Trophoblast cell (in vitro differentiated cells and primary cell): ENCODE measurements around the gene SMYD3.

Source experiments
- DNase-seq, 2 donors: peaks; one replicate each; pipeline ENCODE4 v3.0.0-alpha.2; 2016
- H2AFZ ChIP-seq: 2 replicates; pipeline ENCODE4 v1.6.1; 2013; ENCODE audit warnings: low read length, moderate library complexity, mild to moderate bottlenecking; ENCODE audit not compliant: insufficient read depth, poor library complexity
- H2AK5ac ChIP-seq: 2 replicates; pipeline ENCODE4 v1.6.1; 2013; ENCODE audit warnings: mild to moderate bottlenecking, low read length
- H2BK120ac ChIP-seq: 2 replicates; pipeline ENCODE4 v1.6.1; 2013; ENCODE audit warnings: low read length, mild to moderate bottlenecking, moderate library complexity; ENCODE audit not compliant: insufficient read depth, poor library complexity
- H2BK12ac ChIP-seq: 2 replicates; pipeline ENCODE4 v1.6.1; 2013; ENCODE audit warnings: mild to moderate bottlenecking, low read length, moderate library complexity
- H2BK5ac ChIP-seq: 2 replicates; pipeline ENCODE4 v1.6.1; 2013; ENCODE audit warnings: low read length, low read depth, moderate library complexity, mild to moderate bottlenecking; ENCODE audit not compliant: poor library complexity
- H3K14ac ChIP-seq: 2 replicates; pipeline ENCODE4 v1.6.1; 2013; ENCODE audit warnings: mild to moderate bottlenecking, low read length
- H3K18ac ChIP-seq: 2 replicates; pipeline ENCODE4 v1.6.1; 2013; ENCODE audit warnings: mild to moderate bottlenecking, low read length
- H3K23ac ChIP-seq: 2 replicates; pipeline ENCODE4 v1.6.1; 2013; ENCODE audit warnings: low read length
- H3K27ac ChIP-seq: 2 replicates; pipeline ENCODE4 v1.5.1; 2013; ENCODE audit warnings: low read depth, mild to moderate bottlenecking, inconsistent platforms, low read length, moderate library complexity
- H3K27me3 ChIP-seq: 2 replicates; pipeline ENCODE4 v1.6.1; 2013; ENCODE audit warnings: inconsistent platforms, mild to moderate bottlenecking, low read length, moderate library complexity; ENCODE audit not compliant: insufficient read depth
- H3K36me3 ChIP-seq, 2 experiments: 1 replicate in 1 of 2; 2 replicates in 1 of 2; pipeline ENCODE4 v1.6.1; 2013; ENCODE audit warnings: low read length in 2 of 2, mild to moderate bottlenecking in 2 of 2, moderate library complexity in 1 of 2; ENCODE audit not compliant: insufficient read depth in 2 of 2, control insufficient read depth in 1 of 2
- H3K4ac ChIP-seq: 2 replicates; pipeline ENCODE4 v1.6.1; 2013; ENCODE audit warnings: low read depth, mild to moderate bottlenecking, low read length, moderate library complexity
- H3K4me1 ChIP-seq, 2 experiments: 1 replicate in 1 of 2; 2 replicates in 1 of 2; pipeline ENCODE4 v1.6.1; 2013; ENCODE audit warnings: low read length in 2 of 2, mild to moderate bottlenecking in 2 of 2, moderate library complexity in 1 of 2; ENCODE audit not compliant: insufficient read depth in 2 of 2, control insufficient read depth in 1 of 2
- H3K4me2 ChIP-seq: 2 replicates; pipeline ENCODE4 v1.6.1; 2013; ENCODE audit warnings: inconsistent platforms, mild to moderate bottlenecking, low read length, moderate library complexity
- H3K4me3 ChIP-seq: 2 replicates; pipeline ENCODE4 v1.5.1; 2013; ENCODE audit warnings: mild to moderate bottlenecking, low read depth, low read length, inconsistent platforms
- H3K79me1 ChIP-seq: one replicate; pipeline ENCODE4 v1.6.1; 2013; ENCODE audit warnings: low read length
- H3K79me2 ChIP-seq: 2 replicates; pipeline ENCODE4 v1.6.1; 2013; ENCODE audit warnings: low read length, mild to moderate bottlenecking; ENCODE audit not compliant: control insufficient read depth, insufficient read depth, poor library complexity
- H3K9ac ChIP-seq: 2 replicates; pipeline ENCODE4 v1.6.1; 2013; ENCODE audit warnings: mild to moderate bottlenecking, low read length
- H3K9me3 ChIP-seq: 2 replicates; pipeline ENCODE4 v1.6.1; 2013; ENCODE audit warnings: low read depth, mild to moderate bottlenecking, control low read depth, inconsistent platforms, low read length; ENCODE audit not compliant: insufficient read depth
- H4K12ac ChIP-seq: 2 replicates; pipeline ENCODE4 v1.6.1; 2013; ENCODE audit warnings: low read depth, mild to moderate bottlenecking, low read length, moderate library complexity
- H4K8ac ChIP-seq: 2 replicates; pipeline ENCODE4 v1.6.1; 2013; ENCODE audit warnings: low read depth, mild to moderate bottlenecking, low read length, moderate library complexity
- H4K91ac ChIP-seq: one replicate; pipeline ENCODE4 v1.6.1; 2013; ENCODE audit warnings: low read depth, mild to moderate bottlenecking, low read length, moderate library complexity
- WGBS: extraction: QIAGEN DNeasy Blood & Tissue Kit; methylation state at CpG from one replicate; pipeline ENCODE4 v1.1.7; 2013; ENCODE audit warnings: missing lambda C conversion rate; ENCODE audit not compliant: insufficient read length, insufficient coverage; ENCODE audit errors: extremely low coverage; 5-methylcytosine and 5-hydroxymethylcytosine counted together

The SMYD3 gene

GRCh38 chr1:246537441-246537840 is 30.4 kb upstream of the SMYD3 start:
- WGBS, result no CpG with 5 or more reads among the region's 7 CpGs
- H3K4me2 ChIP-seq, result no peak overlapping the region
- no peaks in the 10 kb centered on the region for H3K9me3 ChIP-seq
- no peak overlapping the region for H3K27ac ChIP-seq
- H4K91ac ChIP-seq, result no peak overlapping the region
- no peak overlapping the region for H2AFZ ChIP-seq
- H4K12ac ChIP-seq, result no peak overlapping the region
- H2AK5ac ChIP-seq, result no peak overlapping the region
- H2BK12ac ChIP-seq, result no peak overlapping the region
- no peak overlapping the region for H2BK120ac ChIP-seq
- no peaks in the 10 kb centered on the region for H3K27me3 ChIP-seq
- no peak overlapping the region for H3K23ac ChIP-seq
- DNase-seq, result no peak
- no peaks in the 10 kb centered on the region for H3K4me1 ChIP-seq
- no peak overlapping the region for H3K4me3 ChIP-seq
- no peak overlapping the region for H3K9ac ChIP-seq
- peaks cover 2% of the 10 kb centered on the region in 2 experiments for H3K36me3 ChIP-seq
- no peak overlapping the region for H2BK5ac ChIP-seq
- no peaks in the 10 kb centered on the region for H3K79me1 ChIP-seq
- H3K79me2 ChIP-seq, result no peaks in the 10 kb centered on the region
- H3K14ac ChIP-seq, result no peak overlapping the region
- no peak overlapping the region for H3K18ac ChIP-seq
- H4K8ac ChIP-seq, result no peak overlapping the region
- H3K4ac ChIP-seq, result no peak overlapping the region

- H3K4me1 ChIP-seq, result no peaks in the 10 kb centered on the region
- H4K12ac ChIP-seq, result no peak overlapping the region
- H3K4me3 ChIP-seq, result no peak overlapping the region
- no peaks in the 10 kb centered on the region for H3K79me1 ChIP-seq
- no peak overlapping the region for H4K8ac ChIP-seq
- no peak overlapping the region for H2BK12ac ChIP-seq
- H3K14ac ChIP-seq, result no peak overlapping the region
- no peak overlapping the region for H3K4me2 ChIP-seq
- no peaks in the 10 kb centered on the region for H3K27me3 ChIP-seq
- H2BK120ac ChIP-seq, result no peak overlapping the region
- no peak overlapping the region for H2AK5ac ChIP-seq
- no peak overlapping the region for H3K4ac ChIP-seq
- H3K36me3 ChIP-seq, result no peaks in the 10 kb centered on the region
- H3K23ac ChIP-seq, result no peak overlapping the region
- H3K27ac ChIP-seq, result no peak overlapping the region
- no peak overlapping the region for H4K91ac ChIP-seq
- no peak overlapping the region for H3K18ac ChIP-seq
- H2BK5ac ChIP-seq, result no peak overlapping the region
- H3K9me3 ChIP-seq, result peaks cover 2% of the 10 kb centered on the region
- DNase-seq, result no peak
- WGBS, result no CpG with 5 or more reads among the region's 1 CpG
- H2AFZ ChIP-seq, result no peak overlapping the region
- H3K9ac ChIP-seq, result no peak overlapping the region
- H3K79me2 ChIP-seq, result no peaks in the 10 kb centered on the region
Observed at GRCh38 chr1:246534114-246534513, 27.0 kb upstream of the SMYD3 start.

- H3K14ac ChIP-seq, result no peak overlapping the region
- no peak overlapping the region for H3K4ac ChIP-seq
- no peak overlapping the region for H2BK12ac ChIP-seq
- no peak overlapping the region for H3K4me2 ChIP-seq
- no peak overlapping the region for H4K12ac ChIP-seq
- no peak overlapping the region for H4K8ac ChIP-seq
- no peaks in the 10 kb centered on the region for H3K79me2 ChIP-seq
- H3K23ac ChIP-seq, result no peak overlapping the region
- DNase-seq, result no peak
- H3K27me3 ChIP-seq, result no peaks in the 10 kb centered on the region
- no peak overlapping the region for H3K27ac ChIP-seq
- H3K9ac ChIP-seq, result no peak overlapping the region
- H3K79me1 ChIP-seq, result no peaks in the 10 kb centered on the region
- peaks cover 2% of the 10 kb centered on the region for H3K9me3 ChIP-seq
- no CpG with 5 or more reads among the region's 2 CpGs for WGBS
- no peak overlapping the region for H2AFZ ChIP-seq
- H3K18ac ChIP-seq, result no peak overlapping the region
- H4K91ac ChIP-seq, result no peak overlapping the region
- no peak overlapping the region for H2AK5ac ChIP-seq
- H3K4me1 ChIP-seq, result no peaks in the 10 kb centered on the region
- H2BK120ac ChIP-seq, result no peak overlapping the region
- no peaks in the 10 kb centered on the region for H3K36me3 ChIP-seq
- H3K4me3 ChIP-seq, result no peak overlapping the region
- no peak overlapping the region for H2BK5ac ChIP-seq
Observed at GRCh38 chr1:246533371-246533905, 26.4 kb upstream of the SMYD3 start.

- Histone ChIP-seq H3K36me3 (no peaks in the 10 kb centered on the region), H3K4me1 (no peaks in the 10 kb centered on the region), H4K91ac (no peak overlapping the region), H3K79me1 (no peaks in the 10 kb centered on the region), H3K4me3 (no peak overlapping the region), H2AFZ (no peak overlapping the region), H4K12ac (no peak overlapping the region), H3K4ac (no peak overlapping the region), H3K18ac (no peak overlapping the region), H2AK5ac (no peak overlapping the region), H2BK120ac (no peak overlapping the region), H3K23ac (no peak overlapping the region), H4K8ac (no peak overlapping the region), H3K9me3 (peaks cover 2% of the 10 kb centered on the region), H3K14ac (no peak overlapping the region), H3K27me3 (no peaks in the 10 kb centered on the region), H3K79me2 (no peaks in the 10 kb centered on the region), H3K9ac (no peak overlapping the region), H3K4me2 (no peak overlapping the region), H2BK5ac (no peak overlapping the region), H3K27ac (no peak overlapping the region), H2BK12ac (no peak overlapping the region)
- no peak for DNase-seq
- no CpG with 5 or more reads among the region's 1 CpG for WGBS
Observed at GRCh38 chr1:246532519-246532918, 25.4 kb upstream of the SMYD3 start.
